Activated T-cell treated with anti-CD3 and anti-CD28 coated beads, Interleukin-2, amount 50 U/mL, for 1 hour (primary cell): Measurements from ENCODE around the gene BTBD16.

Experiments
- DNase-seq: peaks from one replicate; pipeline ENCODE4 v3.0.0-alpha.2; 2020

Gene BTBD16

GRCh38 chr10:122296363-122297120, 25.4 kb downstream of the BTBD16 start:
- no peak for DNase-seq

GRCh38 chr10:122297583-122297982, 26.5 kb downstream of the BTBD16 start:
- DNase-seq = no peak

- DNase-seq = no peak
Measured at GRCh38 chr10:122298206-122298597, 27.1 kb downstream of the BTBD16 start.

- peak; percentile 69 for DNase-seq
Measured at GRCh38 chr10:122298598-122299301, 27.7 kb downstream of the BTBD16 start.

GRCh38 chr10:122299423-122300075, 28.5 kb downstream of the BTBD16 start:
- no peak for DNase-seq

GRCh38 chr10:122301055-122301810, 30.1 kb downstream of the BTBD16 start:
- DNase-seq = no peak

- DNase-seq = no peak
Measured at GRCh38 chr10:122301811-122302115, 30.7 kb downstream of the BTBD16 start.

- no peak for DNase-seq
Measured at GRCh38 chr10:122302315-122302714, 31.2 kb downstream of the BTBD16 start.

- no peak for DNase-seq
Measured at GRCh38 chr10:122303271-122304053, 32.4 kb downstream of the BTBD16 start.

GRCh38 chr10:122304054-122304579, 33.0 kb downstream of the BTBD16 start:
- no peak for DNase-seq

GRCh38 chr10:122306282-122306681, 35.2 kb downstream of the BTBD16 start:
- no peak for DNase-seq

GRCh38 chr10:122306744-122307143, 35.6 kb downstream of the BTBD16 start:
- no peak for DNase-seq

GRCh38 chr10:122307669-122308416, 36.7 kb downstream of the BTBD16 start:
- DNase-seq = no peak

- no peak for DNase-seq
Measured at GRCh38 chr10:122308417-122309141, 37.5 kb downstream of the BTBD16 start.

GRCh38 chr10:122310311-122311050, 39.4 kb downstream of the BTBD16 start:
- DNase-seq = no peak

GRCh38 chr10:122311051-122311410, 39.9 kb downstream of the BTBD16 start:
- no peak for DNase-seq

- DNase-seq = no peak
Measured at GRCh38 chr10:122311716-122312115, 40.6 kb downstream of the BTBD16 start.

- DNase-seq = no peak
Measured at GRCh38 chr10:122316224-122316884, 45.3 kb downstream of the BTBD16 start.

- DNase-seq = no peak
Measured at GRCh38 chr10:122321960-122322359, 50.9 kb downstream of the BTBD16 start.

GRCh38 chr10:122323189-122323588, 52.1 kb downstream of the BTBD16 start:
- DNase-seq = no peak
